HepG2 (cell line): ENCODE results near the gene RHCE. TPM values are rescaled to one million over a fixed set of nuclear protein-coding genes. Genes with fewer than 3 reads are reported as not detected.

Experiments used
- ATAC-seq: fragments of 200-7000 bp; cut with Tn5 transposase; 3 replicates; pipeline ENCODE4 v1.9.1; 2020; ENCODE audit warnings: mild to moderate bottlenecking, moderate library complexity
- BruUV-seq: library from RNA; stranded (reverse); fragments of 400-500 nt; replicated peaks from 2 replicates; lab custom pipeline; 2021; lab: Mats Ljungman, UMichigan
- CTCF ChIA-PET: fragments of 300-600 bp; formaldehyde crosslinking; extraction: SDS; loops from one replicate; lab custom pipeline; 2021; ENCODE audit warnings: low total read pairs, inconsistent platforms, low intra/inter-chr PET ratio; lab: Yijun Ruan, JAX
- POLR2A ChIA-PET: fragments of 350-600 bp; sonication (Branson Sonifier 250); formaldehyde crosslinking; loops from one replicate; lab custom pipeline; 2020; ENCODE audit warnings: antibody characterized with exemption, inconsistent platforms; lab: Yijun Ruan, JAX
- DNase-seq: peaks from one replicate; pipeline ENCODE4 v3.0.0-alpha.2; 2015; ENCODE audit warnings: low spot score
- FAIRE-seq: peaks from 3 replicates; lab custom pipeline; 2011; peaks lifted over from hg19 to GRCh38; lab: Jason Lieb, UNC
- H2AFZ ChIP-seq: one replicate; pipeline ENCODE4 v1.6.1; 2011; ENCODE audit warnings: low read length, inconsistent platforms
- H3K27ac ChIP-seq: fragments of 300-600 bp; 3 replicates; pipeline ENCODE4 v1.8.0; 2011; ENCODE audit warnings: mixed run types, mild to moderate bottlenecking, mixed read lengths, low read length, inconsistent platforms; ENCODE audit not compliant: insufficient read depth; ENCODE audit errors: extremely low read length
- H3K27me3 ChIP-seq, 2 experiments: fragments of 200-600 bp in 1 of 2; 2 replicates in 1 of 2; 3 replicates in 1 of 2; pipeline versions ENCODE4 v1.6.0 to v1.8.0; 2011; ENCODE audit warnings: low read length in 2 of 2, mild to moderate bottlenecking in 2 of 2, moderate library complexity in 2 of 2, inconsistent platforms in 1 of 2; ENCODE audit not compliant: insufficient read depth in 2 of 2, control insufficient read depth in 1 of 2
- H3K36me3 ChIP-seq, 2 experiments: fragments of 200-600 bp in 1 of 2; replicated peaks in 1 of 2; 2 replicates in 1 of 2; 3 replicates in 1 of 2; pipeline versions ENCODE4 v1.5.1 to v1.8.0; 2011; ENCODE audit warnings: low read length in 2 of 2, inconsistent platforms in 1 of 2; ENCODE audit not compliant: insufficient read depth in 2 of 2, control insufficient read depth in 1 of 2
- H3K4me1 ChIP-seq: 2 replicates; pipeline ENCODE4 v1.5.1; 2012; ENCODE audit warnings: low read length, inconsistent platforms; ENCODE audit not compliant: insufficient read depth
- H3K4me2 ChIP-seq: 2 replicates; pipeline ENCODE4 v1.6.0; 2011; ENCODE audit warnings: low read depth, low read length, inconsistent platforms
- H3K4me3 ChIP-seq, 3 experiments: fragments of 200-600 bp in 1 of 3; sonication (generic), shearing (Covaris generic) in 1 of 3; replicated peaks in 1 of 3; 2 replicates each; pipeline ENCODE4 v1.5.1; 2011 to 2016; ENCODE audit warnings: low read length in 3 of 3, inconsistent platforms in 2 of 3, low read depth in 2 of 3, mild to moderate bottlenecking in 2 of 3, control low read depth in 1 of 3, mixed read lengths in 1 of 3; ENCODE audit not compliant: insufficient read depth in 1 of 3
- H3K79me2 ChIP-seq: one replicate; pipeline ENCODE4 v1.6.1; 2011; ENCODE audit warnings: low read length, inconsistent platforms; ENCODE audit not compliant: insufficient read depth
- H3K9ac ChIP-seq: 2 replicates; pipeline ENCODE4 v1.6.0; 2011; ENCODE audit warnings: mild to moderate bottlenecking, low read depth, low read length, inconsistent platforms; ENCODE audit not compliant: insufficient read depth
- H3K9me3 ChIP-seq: 2 replicates; pipeline ENCODE4 v1.5.1; 2012; ENCODE audit warnings: mild to moderate bottlenecking, low read length
- H4K20me1 ChIP-seq: 2 replicates; pipeline ENCODE4 v1.6.0; 2011; ENCODE audit warnings: inconsistent platforms, mild to moderate bottlenecking, low read length, moderate library complexity; ENCODE audit not compliant: insufficient read depth
- CEBPG ChIP-seq: IDR thresholded peaks from 2 replicates; pipeline ENCODE4 v1.6.1; 2016
- GZF1 ChIP-seq: sonication (generic); formaldehyde crosslinking; IDR thresholded peaks from 2 replicates; pipeline ENCODE4 v1.5.1; 2020; ENCODE audit warnings: mild to moderate bottlenecking, missing genetic modification reagents
- HDAC1 ChIP-seq: sonication (generic); formaldehyde crosslinking; IDR thresholded peaks from 2 replicates; pipeline ENCODE4 v1.5.1; 2020; ENCODE audit warnings: mild to moderate bottlenecking, missing genetic modification reagents
- KDM5A ChIP-seq: fragments of 200-600 bp; sonication (generic); IDR thresholded peaks from 2 replicates; pipeline ENCODE4 v1.7.0; 2018; ENCODE audit warnings: antibody characterized with exemption, mild to moderate bottlenecking, low read length, borderline replicate concordance
- KLF15 ChIP-seq: sonication (generic); formaldehyde crosslinking; IDR thresholded peaks from 2 replicates; pipeline ENCODE4 v1.8.1; 2023; ENCODE audit warnings: borderline replicate concordance, mild to moderate bottlenecking, inconsistent platforms, missing genetic modification reagents, mixed read lengths
- MXD4 ChIP-seq: IDR thresholded peaks from 2 replicates; pipeline ENCODE4 v1.6.1; 2016; ENCODE audit warnings: mild to moderate bottlenecking, missing biosample characterization, missing genetic modification reagents
- NRL ChIP-seq: sonication (generic); formaldehyde crosslinking; IDR thresholded peaks from 2 replicates; pipeline ENCODE4 v1.5.0; 2020; ENCODE audit warnings: missing genetic modification reagents, mild to moderate bottlenecking, moderate library complexity, borderline replicate concordance
- PPARG ChIP-seq: conservative IDR thresholded peaks from 2 replicates; pipeline ENCODE4 v1.6.1; 2016; ENCODE audit warnings: missing biosample characterization, missing genetic modification reagents
- RFXANK ChIP-seq: IDR thresholded peaks from 2 replicates; pipeline ENCODE4 v1.6.1; 2016
- SMARCE1 ChIP-seq: fragments of 450-650 bp; IDR thresholded peaks from 2 replicates; pipeline ENCODE4 v1.6.1; 2017; ENCODE audit warnings: borderline replicate concordance
- ZFP82 ChIP-seq: sonication (generic); formaldehyde crosslinking; IDR thresholded peaks from 2 replicates; pipeline ENCODE4 v1.5.1; 2020; ENCODE audit warnings: mild to moderate bottlenecking, missing genetic modification reagents, borderline replicate concordance
- ZMAT3 ChIP-seq: sonication (generic); formaldehyde crosslinking; conservative IDR thresholded peaks from 2 replicates; pipeline ENCODE4 v1.7.0; 2021; ENCODE audit warnings: missing genetic modification reagents
- ZNF3 ChIP-seq: IDR thresholded peaks from 2 replicates; pipeline ENCODE4 v1.7.0; 2017; ENCODE audit warnings: inconsistent platforms
- ZNF510 ChIP-seq: sonication (generic); formaldehyde crosslinking; IDR thresholded peaks from 2 replicates; pipeline ENCODE4 v1.4.0; 2020; ENCODE audit warnings: low read depth, mild to moderate bottlenecking, missing genetic modification reagents
- ZNF572 ChIP-seq: sonication (generic); formaldehyde crosslinking; IDR thresholded peaks from 2 replicates; pipeline ENCODE4 v1.5.1; 2020; ENCODE audit warnings: mild to moderate bottlenecking, missing genetic modification reagents
- ZNF644 ChIP-seq: IDR thresholded peaks from 2 replicates; pipeline ENCODE4 v1.6.1; 2016; ENCODE audit warnings: low read depth
- ZNF737 ChIP-seq: sonication (generic); formaldehyde crosslinking; IDR thresholded peaks from 2 replicates; pipeline ENCODE4 v1.5.0; 2020; ENCODE audit warnings: missing genetic modification reagents, mild to moderate bottlenecking, borderline replicate concordance
- ZNF816 ChIP-seq: sonication (generic); formaldehyde crosslinking; IDR thresholded peaks from 2 replicates; pipeline ENCODE4 v1.8.0; 2022; ENCODE audit warnings: missing genetic modification reagents, mild to moderate bottlenecking, borderline replicate concordance
- WGBS: methylation state at CpG from one replicate; pipeline ENCODE4 v1.1.6; 2017; ENCODE audit warnings: low lambda C conversion rate; 5-methylcytosine and 5-hydroxymethylcytosine counted together
- in situ Hi-C: cut with HindIII; loops from 2 replicates; pipeline ENCODE4 v1.10.0; 2017; ENCODE audit warnings: low pct_unique_long_range_greater_than_20kb; ENCODE audit not compliant: extremely low pct_ligation_motif_present
- intact Hi-C: fragments of 100-400 bp; cut with micrococcal nuclease; formaldehyde crosslinking; loops from one replicate; pipeline ENCODE4 v1.10.0; 2022; ENCODE audit not compliant: unreplicated experiment
- polyA plus RNA-seq, 8 experiments: library from polyadenylated mRNA; depleted of rRNA in 3 of 8; stranded (reverse) in 7 of 8; unstranded in 1 of 8; fragments of >200 nt; fragmentation: Illumina TruSeq in 4 of 8; extraction: Trizol in 4 of 8; gene quantifications; 2 replicates each; pipeline versions ENCODE4 v1.2.1 to v1.2.3, GENCODE V29; 2011 to 2016; ENCODE audit warnings: low read depth in 4 of 8, missing spikeins in 1 of 8, mixed read lengths in 1 of 8; ENCODE audit not compliant: insufficient read depth in 1 of 8
- total RNA-seq, 5 experiments: library from RNA; depleted of rRNA; stranded (reverse); fragments of >200 nt; fragmentation: Illumina TruSeq; extraction: Trizol; gene quantifications; 2 replicates each; pipeline ENCODE4 v1.2.3, GENCODE V29; 2016; ENCODE audit warnings: low read depth in 1 of 5
- TF ChIP-seq, protein P1 (sequence below): sonication (generic); formaldehyde crosslinking; IDR thresholded peaks from 2 replicates; pipeline ENCODE4 v1.4.0; 2020; ENCODE audit warnings: missing genetic modification reagents, mild to moderate bottlenecking, borderline replicate concordance
- TF ChIP-seq, protein P2 (sequence below): IDR thresholded peaks from 2 replicates; pipeline ENCODE4 v1.6.1; 2016; ENCODE audit warnings: control low read depth

The RHCE gene
- total and polyA plus RNA-seq, 2 of the 13 experiments (the other 11 are each of a cell fraction or from before 2014, with no cell fraction given) = 0.30 TPM; not detected in 1

DNA sequence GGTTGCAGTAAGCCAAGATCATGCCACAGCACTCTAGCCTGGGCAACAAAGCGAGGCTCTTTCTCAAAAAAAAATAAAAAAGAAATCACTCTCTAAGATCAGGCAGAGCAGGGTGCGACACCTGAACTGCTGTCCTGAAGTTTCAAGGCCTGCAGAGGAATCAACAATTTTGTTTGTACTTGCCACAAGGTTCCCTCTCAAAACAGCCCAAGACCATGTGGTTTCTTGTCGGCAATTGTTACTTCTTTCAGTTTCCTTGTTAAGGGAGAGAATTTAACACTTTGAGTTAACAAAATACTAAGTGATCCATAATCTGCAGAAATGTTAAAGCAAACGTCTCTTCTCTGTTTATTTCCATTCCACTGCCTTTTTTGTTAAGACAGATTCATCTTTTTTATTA lies 46.6 kb upstream of the RHCE start:
- intact Hi-C loops = no loop called here
- Histone ChIP-seq H3K79me2 (peaks cover 2% of the 10 kb centered on the region), H3K4me3 (no peak overlapping the region), H2AFZ (no peak overlapping the region), H3K4me1 (no peaks in the 10 kb centered on the region), H3K9me3 (no peaks in the 10 kb centered on the region), H3K27me3 (no peaks in the 10 kb centered on the region), H4K20me1 (0 out of 2 replicates have a peak, but pooled peaks cover 2% of the 10 kb centered on the region), H3K36me3 (peaks cover 2 to 13% of the 10 kb centered on the region in 2 experiments; a peak in 4 of 5 replicates), H3K9ac (no peak overlapping the region), H3K4me2 (no peak overlapping the region), H3K27ac (no peak overlapping the region)
- ATAC-seq = no peak
- ChIA-PET POLR2A (no interaction called here), CTCF (no interaction called here)
- BruUV-seq = no TSS peak
- 93% methylated on average over 4 of the region's 4 CpGs for WGBS
- no peak for FAIRE-seq
- in situ Hi-C loops = no loop called here
- DNase-seq = no peak
- TF ChIP-seq ZFP82 (CRISPR knock-in tag) (no peak), HDAC1 (no peak), CEBPG (CRISPR knock-in tag) (no peak), ZNF644 (CRISPR knock-in tag) (no peak), GZF1 (CRISPR knock-in tag) (no peak), ZNF737 (CRISPR knock-in tag) (no peak), ZNF3 (CRISPR knock-in tag) (no peak), ZNF816 (no peak), MXD4 (CRISPR knock-in tag) (no peak), PPARG (CRISPR knock-in tag) (no peak), ZMAT3 (no peak), ZNF572 (CRISPR knock-in tag) (no peak), RFXANK (CRISPR knock-in tag) (no peak), SMARCE1 (no peak), KLF15 (CRISPR knock-in tag) (no peak), NRL (no peak), KDM5A (no peak), ZNF510 (CRISPR knock-in tag) (no peak)
- TF ChIP-seq, protein P1, sequence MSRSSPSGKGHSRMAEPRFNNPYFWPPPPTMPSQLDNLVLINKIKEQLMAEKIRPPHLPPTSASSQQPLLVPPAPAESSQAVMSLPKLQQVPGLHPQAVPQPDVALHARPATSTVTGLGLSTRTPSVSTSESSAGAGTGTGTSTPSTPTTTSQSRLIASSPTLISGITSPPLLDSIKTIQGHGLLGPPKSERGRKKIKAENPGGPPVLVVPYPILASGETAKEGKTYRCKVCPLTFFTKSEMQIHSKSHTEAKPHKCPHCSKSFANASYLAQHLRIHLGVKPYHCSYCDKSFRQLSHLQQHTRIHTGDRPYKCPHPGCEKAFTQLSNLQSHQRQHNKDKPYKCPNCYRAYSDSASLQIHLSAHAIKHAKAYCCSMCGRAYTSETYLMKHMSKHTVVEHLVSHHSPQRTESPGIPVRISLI (CRISPR knock-in tag) = no peak
- TF ChIP-seq, protein P2, sequence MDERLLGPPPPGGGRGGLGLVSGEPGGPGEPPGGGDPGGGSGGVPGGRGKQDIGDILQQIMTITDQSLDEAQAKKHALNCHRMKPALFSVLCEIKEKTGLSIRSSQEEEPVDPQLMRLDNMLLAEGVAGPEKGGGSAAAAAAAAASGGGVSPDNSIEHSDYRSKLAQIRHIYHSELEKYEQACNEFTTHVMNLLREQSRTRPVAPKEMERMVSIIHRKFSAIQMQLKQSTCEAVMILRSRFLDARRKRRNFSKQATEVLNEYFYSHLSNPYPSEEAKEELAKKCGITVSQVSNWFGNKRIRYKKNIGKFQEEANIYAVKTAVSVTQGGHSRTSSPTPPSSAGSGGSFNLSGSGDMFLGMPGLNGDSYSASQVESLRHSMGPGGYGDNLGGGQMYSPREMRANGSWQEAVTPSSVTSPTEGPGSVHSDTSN (CRISPR knock-in tag) = no peak
